ENCODE data around the gene ZEB1.
"Not testable (repeated sequence)": the region's sequence is repeated elsewhere in the genome, so short reads cannot be mapped to it uniquely, and the experiment has no call there.

Gene ZEB1

GRCh38 chr10:31479752-31480151 lies 160.7 kb downstream of the ZEB1 start:
- no peak overlapping the region for H3K4me3 ChIP-seq (ENCODE audit: low read depth, low read length)

- no peak overlapping the region for H3K4me3 ChIP-seq (ENCODE audit: low read depth, low read length)
Observed at GRCh38 chr10:31483546-31483945, 164.5 kb downstream of the ZEB1 start.

- H3K4me3 ChIP-seq (ENCODE audit: low read depth, low read length) = no peak overlapping the region
Observed at GRCh38 chr10:31484431-31485135, 165.6 kb downstream of the ZEB1 start.

- H3K4me3 ChIP-seq (ENCODE audit: low read depth, low read length) = no peak overlapping the region
Observed at GRCh38 chr10:31490858-31491504, 172.0 kb downstream of the ZEB1 start.

GRCh38 chr10:31507427-31507826 lies 188.4 kb downstream of the ZEB1 start:
- no peak overlapping the region for H3K4me3 ChIP-seq (ENCODE audit: low read depth, low read length)

- no peak overlapping the region for H3K4me3 ChIP-seq (ENCODE audit: low read depth, low read length)
Observed at GRCh38 chr10:31508234-31508633, 189.2 kb downstream of the ZEB1 start.

- no peak overlapping the region for H3K4me3 ChIP-seq (ENCODE audit: low read depth, low read length)
Observed at GRCh38 chr10:31508882-31509281, 189.9 kb downstream of the ZEB1 start.

- H3K4me3 ChIP-seq (ENCODE audit: low read depth, low read length) = no peak overlapping the region
Observed at GRCh38 chr10:31509989-31510388, 191.0 kb downstream of the ZEB1 start.

- H3K4me3 ChIP-seq (ENCODE audit: low read depth, low read length) = no peak overlapping the region
Observed at GRCh38 chr10:31515116-31515515, 196.1 kb downstream of the ZEB1 start.

- no peak overlapping the region for H3K4me3 ChIP-seq (ENCODE audit: low read depth, low read length)
Observed at GRCh38 chr10:31515819-31516402, 196.9 kb downstream of the ZEB1 start.

- no peak overlapping the region for H3K4me3 ChIP-seq (ENCODE audit: low read depth, low read length)
Observed at GRCh38 chr10:31520986-31521831, 202.2 kb downstream of the ZEB1 start.

GRCh38 chr10:31522820-31523219 lies 203.8 kb downstream of the ZEB1 start:
- H3K4me3 ChIP-seq (ENCODE audit: low read depth, low read length) = no peak overlapping the region

- no peak overlapping the region for H3K4me3 ChIP-seq (ENCODE audit: low read depth, low read length)
Observed at GRCh38 chr10:31524460-31524859, 205.4 kb downstream of the ZEB1 start.

- no peak overlapping the region for H3K4me3 ChIP-seq (ENCODE audit: low read depth, low read length)
Observed at GRCh38 chr10:31526178-31526577, 207.2 kb downstream of the ZEB1 start.

- H3K4me3 ChIP-seq (ENCODE audit: low read depth, low read length) = no peak overlapping the region
Observed at GRCh38 chr10:31526681-31527080, 207.7 kb downstream of the ZEB1 start.

GRCh38 chr10:31528831-31529230 lies 209.8 kb downstream of the ZEB1 start:
- H3K4me3 ChIP-seq (ENCODE audit: low read depth, low read length) = no peak overlapping the region

GRCh38 chr10:31536302-31536701 lies 217.3 kb downstream of the ZEB1 start:
- H3K4me3 ChIP-seq (ENCODE audit: low read depth, low read length) = no peak overlapping the region

GRCh38 chr10:31549896-31550295 lies 230.9 kb downstream of the ZEB1 start:
- H3K4me3 ChIP-seq (ENCODE audit: low read depth, low read length) = no peak overlapping the region

- H3K4me3 ChIP-seq (ENCODE audit: low read depth, low read length) = no peak overlapping the region
Observed at GRCh38 chr10:31554556-31554955, 235.5 kb downstream of the ZEB1 start.

GRCh38 chr10:31557854-31558253 lies 238.8 kb downstream of the ZEB1 start:
- H3K4me3 ChIP-seq (ENCODE audit: low read depth, low read length) = no peak overlapping the region

- not testable (repeated sequence) for H3K4me3 ChIP-seq (ENCODE audit: low read depth, low read length)
Observed at GRCh38 chr10:31568252-31568861, 249.3 kb downstream of the ZEB1 start.

Data from iPS-11a (cell line).